Fibroblast of the aortic adventitia (primary cell): ENCODE results near the gene EIF4ENIF1. TPM values are rescaled to one million over a fixed set of nuclear protein-coding genes. Genes with fewer than 3 reads are reported as not detected.
A peak's percentile ranks its signal among the peaks of the same experiment; 100 is the strongest.

Experiments used
- DNase-seq: peaks from one replicate; pipeline ENCODE4 v3.0.0-alpha.2; 2010; ENCODE audit warnings: low read depth
- H3K4me3 ChIP-seq: 2 replicates; pipeline ENCODE4 v1.5.1; 2011; ENCODE audit warnings: low read depth, mild to moderate bottlenecking, control low read depth, low read length, moderate library complexity
- CTCF ChIP-seq: IDR thresholded peaks from 2 replicates; pipeline ENCODE4 v1.5.1; 2011; ENCODE audit warnings: mild to moderate bottlenecking, low read length, control low read depth, inconsistent platforms; ENCODE audit not compliant: insufficient read depth
- total RNA-seq: library from RNA; depleted of rRNA; stranded (reverse); fragments of >200 nt; gene quantifications from 2 replicates; pipeline ENCODE4 v1.2.3, GENCODE V29; 2012; ENCODE audit warnings: low replicate concordance

Gene EIF4ENIF1
- total RNA-seq, 1 donor = 15.4 TPM

- no peak for TF ChIP-seq CTCF
- no peak for DNase-seq
- H3K4me3 ChIP-seq = no peak overlapping the region
Observed at GRCh38 chr22:31445642-31446041, 44.0 kb downstream of the EIF4ENIF1 start.

- no peak for TF ChIP-seq CTCF
- DNase-seq = no peak
- H3K4me3 ChIP-seq = no peak overlapping the region
Observed at GRCh38 chr22:31443516-31443915, 46.1 kb downstream of the EIF4ENIF1 start.

GRCh38 chr22:31442768-31443489, 46.7 kb downstream of the EIF4ENIF1 start:
- no peak for DNase-seq
- no peak for TF ChIP-seq CTCF
- H3K4me3 ChIP-seq = no peak overlapping the region

- DNase-seq = no peak
- TF ChIP-seq CTCF = no peak
- no peak overlapping the region for H3K4me3 ChIP-seq
Observed at GRCh38 chr22:31441652-31442051, 48.0 kb downstream of the EIF4ENIF1 start.

- TF ChIP-seq CTCF = no peak
- no peak for DNase-seq
- no peak overlapping the region for H3K4me3 ChIP-seq
Observed at GRCh38 chr22:31440681-31441080, 49.0 kb downstream of the EIF4ENIF1 start.

- no peak for DNase-seq
- no peak overlapping the region for H3K4me3 ChIP-seq
- no peak for TF ChIP-seq CTCF
Observed at GRCh38 chr22:31439808-31440207, 49.8 kb downstream of the EIF4ENIF1 start.

- peak; percentile 60 for DNase-seq
- H3K4me3 ChIP-seq = no peak overlapping the region
- TF ChIP-seq CTCF = no peak
Observed at GRCh38 chr22:31436132-31436531, 53.5 kb downstream of the EIF4ENIF1 start.
